ENCODE results near the gene CMSS1. TPM values are rescaled to one million over a fixed set of nuclear protein-coding genes. Genes with fewer than 3 reads are reported as not detected.

CMSS1 gene
- total RNA-seq, 1 donor from 2014 or later, result 17.3 TPM

GRCh38 chr3:99799422-99799821 is 18.2 kb upstream of the CMSS1 start:
- peaks cover 5% of the 10 kb centered on the region for H3K36me3 ChIP-seq
- H3K27ac ChIP-seq, result no peak overlapping the region
- ATAC-seq, result no peak
- no peaks in the 10 kb centered on the region for H3K27me3 ChIP-seq (ENCODE audit: low read depth)
- intact Hi-C loops (cut with DNase I), result no loop called here
- TF ChIP-seq CTCF (IDR thresholded peaks at IDR 0.05), result no peak
- no peaks in the 10 kb centered on the region for H3K4me1 ChIP-seq
- H3K4me3 ChIP-seq, result no peak overlapping the region
- no peak for DNase-seq
- no peaks in the 10 kb centered on the region for H3K9me3 ChIP-seq

- DNase-seq (no peak), ATAC-seq (no peak)
- Histone ChIP-seq H3K4me1 (no peaks in the 10 kb centered on the region), H3K4me3 (no peak overlapping the region), H3K9me3 (peaks cover 10% of the 10 kb centered on the region), H3K36me3 (no peaks in the 10 kb centered on the region), H3K27me3 (ENCODE audit: low read depth) (no peaks in the 10 kb centered on the region), H3K27ac (no peak overlapping the region)
- intact Hi-C loops (cut with DNase I), result no loop called here
- TF ChIP-seq CTCF (IDR thresholded peaks at IDR 0.05), result no peak
These were observed 14.4 kb upstream of the CMSS1 start for GRCh38 chr3:99803297-99803696.

- H3K4me3 ChIP-seq, result no peak overlapping the region
- peaks cover 10% of the 10 kb centered on the region for H3K9me3 ChIP-seq
- ATAC-seq (no peak), DNase-seq (no peak)
- H3K4me1 ChIP-seq, result no peaks in the 10 kb centered on the region
- H3K36me3 ChIP-seq, result no peaks in the 10 kb centered on the region
- intact Hi-C loops (cut with DNase I), result no loop called here
- TF ChIP-seq CTCF (IDR thresholded peaks at IDR 0.05), result no peak
- H3K27me3 ChIP-seq (ENCODE audit: low read depth), result no peaks in the 10 kb centered on the region
- H3K27ac ChIP-seq, result no peak overlapping the region
These were observed 12.5 kb upstream of the CMSS1 start for GRCh38 chr3:99805160-99805559.

GRCh38 chr3:99808163-99808794 is 9.4 kb upstream of the CMSS1 start:
- no peak overlapping the region for H3K27ac ChIP-seq
- no peaks in the 10 kb centered on the region for H3K27me3 ChIP-seq (ENCODE audit: low read depth)
- DNase-seq, result no peak
- peaks cover 10% of the 10 kb centered on the region for H3K9me3 ChIP-seq
- intact Hi-C loops (cut with DNase I), result no loop called here
- no peaks in the 10 kb centered on the region for H3K4me1 ChIP-seq
- no peak overlapping the region for H3K4me3 ChIP-seq
- H3K36me3 ChIP-seq, result no peaks in the 10 kb centered on the region
- peak; percentile 80 for TF ChIP-seq CTCF (IDR thresholded peaks at IDR 0.05)
- peak; percentile 76 to 79 for ATAC-seq

GRCh38 chr3:99809565-99809964 is 8.1 kb upstream of the CMSS1 start:
- no peaks in the 10 kb centered on the region for H3K4me1 ChIP-seq
- intact Hi-C loops (cut with DNase I), result no loop called here
- H3K9me3 ChIP-seq, result peaks cover 10% of the 10 kb centered on the region
- no peaks in the 10 kb centered on the region for H3K36me3 ChIP-seq
- H3K4me3 ChIP-seq, result no peak overlapping the region
- no peak for ATAC-seq
- no peak for TF ChIP-seq CTCF (IDR thresholded peaks at IDR 0.05)
- no peak overlapping the region for H3K27ac ChIP-seq
- no peaks in the 10 kb centered on the region for H3K27me3 ChIP-seq (ENCODE audit: low read depth)
- DNase-seq, result no peak

Measured in lower lobe of right lung (tissue), 2 donors.